ENCODE results near the gene ADGRB3.

DNA sequence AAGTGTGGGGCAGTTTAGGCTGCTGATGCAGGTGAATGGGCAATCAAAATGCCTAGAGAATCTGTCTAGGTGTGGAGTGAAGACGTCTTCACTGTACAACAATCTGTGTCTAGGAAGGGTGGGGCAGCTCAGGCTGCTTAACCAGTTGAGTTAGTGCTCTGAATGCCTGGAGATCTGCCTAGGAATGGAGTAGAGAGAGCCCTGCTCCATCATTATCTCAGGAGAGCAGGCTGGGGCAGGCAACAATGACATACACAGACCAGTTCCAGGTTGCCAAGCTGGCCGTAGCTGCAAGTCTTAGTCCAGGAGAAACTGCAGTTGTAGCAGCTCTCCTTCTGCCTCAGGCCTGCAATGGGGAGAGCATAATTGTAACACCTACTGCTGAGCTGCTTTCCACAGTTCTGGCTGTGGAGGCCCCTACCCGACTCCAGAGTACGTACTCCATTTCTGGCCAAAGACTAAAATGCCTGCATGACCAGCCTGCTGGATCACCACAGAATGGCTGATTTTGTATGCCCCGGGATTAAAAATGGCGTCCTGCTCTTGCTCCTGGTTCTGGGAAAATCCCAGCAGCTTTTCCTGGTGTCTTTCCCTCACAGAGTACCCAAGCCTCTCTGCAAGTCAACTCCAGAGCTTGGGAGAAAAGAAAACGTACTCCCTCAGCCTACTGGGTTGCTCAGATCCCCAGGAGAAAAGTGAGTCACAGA lies 545.4 kb downstream of the ADGRB3 start:
- TF ChIP-seq CTCF (IDR thresholded peaks at IDR 0.05), result no peak
- TF ChIP-seq EZH2 (IDR thresholded peaks at IDR 0.05), result no peak
- TF ChIP-seq EZH2phosphoT487 (IDR thresholded peaks at IDR 0.05), result no peak

Measured in neural progenitor cell (in vitro differentiated cells).